ENCODE measurements around the gene SPATS2.
"Not testable (repeated sequence)": the region's sequence is repeated elsewhere in the genome, so short reads cannot be mapped to it uniquely, and the experiment has no call there.

SPATS2 gene

GRCh38 chr12:49367381-49368239 lies at the start of gene SPATS2:
SPATS2 (plus strand) TSS chr12:49367462; CDS start chr12:49461013, 93,551 bp downstream.
- DNase-seq = peak; percentile 62

DNA sequence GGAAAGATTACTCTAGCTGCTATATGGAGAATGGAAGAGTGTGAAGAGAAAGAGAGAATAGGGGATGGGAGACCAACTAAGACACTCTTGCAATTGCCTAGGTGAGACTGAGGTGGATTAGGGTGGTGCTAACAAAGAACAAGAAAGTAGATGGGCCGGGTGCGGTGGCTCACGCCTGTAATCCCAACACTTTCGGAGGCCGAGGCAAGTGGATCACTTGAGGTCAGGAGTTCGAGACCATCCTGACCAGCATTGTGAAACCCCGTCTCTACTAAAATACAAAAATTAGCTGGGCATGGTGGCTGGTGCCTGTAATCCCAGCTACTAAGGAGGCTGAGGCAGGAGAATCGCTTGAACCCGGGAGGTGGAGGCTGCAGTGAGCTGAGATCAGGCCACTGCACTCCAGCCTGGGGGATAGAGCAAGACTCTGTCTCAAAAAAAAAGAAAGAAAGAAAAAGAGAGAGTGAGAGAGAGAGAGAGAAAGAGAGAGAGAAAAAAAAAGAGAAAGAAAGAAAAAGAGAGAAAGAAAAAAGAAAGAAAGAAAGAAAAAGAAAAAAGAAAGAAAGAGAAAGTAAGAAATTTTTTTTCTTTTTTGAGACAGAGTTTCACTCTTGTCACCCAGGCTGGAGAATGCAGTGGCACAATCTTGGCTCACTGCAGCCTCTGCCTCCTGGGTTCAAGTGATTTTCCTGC lies 46.7 kb upstream of the SPATS2 start:
- DNase-seq = not testable (repeated sequence)

- DNase-seq = no peak
Measured at GRCh38 chr12:49322367-49322707, 44.9 kb upstream of the SPATS2 start.

GRCh38 chr12:49322708-49323523 lies 44.3 kb upstream of the SPATS2 start, which contains the start of gene TROAP:
TROAP (plus strand) TSS chr12:49323255; CDS start chr12:49323609, 354 bp downstream.
- peak; percentile 98 for DNase-seq

- no peak for DNase-seq
Measured at GRCh38 chr12:49323524-49324097, 43.7 kb upstream of the SPATS2 start.

DNA sequence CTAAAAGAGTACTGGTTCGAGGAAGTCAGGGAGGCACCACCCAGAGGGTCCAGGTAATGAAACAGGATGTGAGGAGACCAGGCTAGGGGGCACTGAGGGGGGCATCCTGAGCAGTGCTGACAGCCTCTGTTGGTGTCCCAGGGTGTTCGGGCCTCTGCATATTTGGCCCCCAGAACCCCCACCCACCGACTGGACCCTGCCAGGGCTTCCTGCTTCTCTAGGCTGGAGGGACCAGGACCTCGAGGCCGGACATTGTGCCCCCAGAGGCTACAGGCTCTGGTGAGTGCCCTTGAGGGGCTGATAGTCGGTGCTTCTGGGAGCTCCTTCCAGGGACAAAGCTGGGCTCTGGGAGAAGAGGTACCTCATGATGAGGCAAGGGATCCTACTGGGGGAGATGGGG lies 41.7 kb upstream of the SPATS2 start:
- DNase-seq = no peak

DNA sequence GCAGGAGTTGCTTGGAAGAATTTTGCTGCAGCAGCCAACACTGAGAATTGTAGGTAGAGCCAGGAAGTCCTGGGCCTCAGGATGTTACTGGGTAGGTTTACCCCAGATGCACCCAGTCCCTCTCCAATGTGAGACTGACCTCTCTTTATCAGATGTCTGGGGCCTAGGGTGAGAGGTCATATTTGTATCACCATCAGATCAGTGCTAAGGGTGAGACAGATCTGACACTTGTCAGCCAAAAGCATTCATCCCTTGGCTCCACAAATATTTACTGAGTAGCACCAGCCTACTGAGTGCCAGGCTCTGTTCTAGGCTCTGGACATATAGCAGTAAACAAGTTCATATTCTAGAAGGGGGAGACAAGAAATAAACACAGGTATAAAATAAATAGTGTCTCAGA lies 39.9 kb upstream of the SPATS2 start:
- DNase-seq = no peak

GRCh38 chr12:49327887-49328286 lies 39.4 kb upstream of the SPATS2 start:
- DNase-seq = no peak

DNA sequence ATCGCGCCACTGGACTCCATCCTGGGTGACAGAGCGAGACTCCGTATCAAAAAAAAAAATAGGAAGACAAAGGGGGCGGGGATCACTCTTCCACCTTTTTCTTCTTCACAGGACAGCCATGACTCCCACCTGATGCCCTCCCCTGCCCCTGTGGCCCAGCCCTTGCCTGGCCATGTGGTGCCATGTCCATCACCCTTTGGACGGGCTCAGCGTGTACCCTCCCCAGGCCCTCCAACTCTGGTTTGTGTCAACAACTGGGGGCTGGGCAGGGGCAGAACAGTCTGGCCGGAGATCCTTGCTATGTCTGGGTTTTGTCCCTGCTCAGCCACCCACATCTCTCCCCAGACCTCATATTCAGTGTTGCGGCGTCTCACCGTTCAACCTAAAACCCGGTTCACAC lies 38.4 kb upstream of the SPATS2 start:
- DNase-seq = no peak

GRCh38 chr12:49330032-49330619 lies 37.1 kb upstream of the SPATS2 start:
- no peak for DNase-seq

- no peak for DNase-seq
Measured at GRCh38 chr12:49330631-49331379, 36.5 kb upstream of the SPATS2 start.

DNA sequence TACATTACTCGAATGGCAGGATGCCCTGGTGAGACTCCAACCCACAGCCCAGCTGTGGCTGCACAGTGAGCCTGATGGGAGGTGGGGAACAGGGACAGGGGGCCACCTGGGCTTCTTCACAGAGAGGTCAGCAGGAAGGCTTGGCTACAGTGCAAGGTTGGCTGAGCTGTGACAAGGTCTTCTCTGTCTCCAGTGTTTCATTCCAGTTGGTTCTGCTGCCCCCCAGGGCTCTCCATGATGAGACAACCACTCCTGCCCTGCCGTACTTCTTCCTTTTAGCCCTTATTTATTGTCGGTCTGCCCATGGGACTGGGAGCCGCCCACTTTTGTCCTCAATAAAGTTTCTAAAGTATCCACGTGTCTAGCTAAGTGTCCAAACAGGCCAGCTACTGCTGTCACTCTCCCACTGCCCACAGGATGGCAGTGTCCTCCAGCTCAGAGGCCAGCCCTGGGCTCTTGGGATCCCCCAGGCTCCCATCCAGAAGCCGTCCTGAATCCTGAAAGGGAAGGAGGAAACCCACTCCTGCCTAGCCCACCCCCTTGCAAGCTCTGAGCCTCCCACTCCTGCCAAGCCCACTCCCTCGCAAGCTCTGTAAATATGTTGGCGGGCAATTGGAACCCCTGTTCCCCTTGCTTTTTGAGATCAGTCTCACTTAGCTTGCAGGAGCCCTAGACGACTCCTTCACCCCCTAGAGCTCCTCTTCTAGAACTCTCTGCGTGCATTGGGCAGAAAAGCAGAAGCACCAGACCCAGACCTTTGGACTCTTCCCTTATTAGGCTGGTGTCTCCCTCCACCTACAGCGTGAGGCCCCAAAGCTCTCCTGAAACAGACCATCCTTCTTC lies 35.7 kb upstream of the SPATS2 start:
- DNase-seq = peak; percentile 35

GRCh38 chr12:49332441-49332861 lies 34.8 kb upstream of the SPATS2 start:
- DNase-seq = no peak

- DNase-seq = no peak
Measured at GRCh38 chr12:49332891-49333371, 34.3 kb upstream of the SPATS2 start.

GRCh38 chr12:49333778-49334177 lies 33.5 kb upstream of the SPATS2 start:
- not testable (repeated sequence) for DNase-seq

- no peak for DNase-seq
Measured at GRCh38 chr12:49334226-49334625, 33.0 kb upstream of the SPATS2 start.

DNA sequence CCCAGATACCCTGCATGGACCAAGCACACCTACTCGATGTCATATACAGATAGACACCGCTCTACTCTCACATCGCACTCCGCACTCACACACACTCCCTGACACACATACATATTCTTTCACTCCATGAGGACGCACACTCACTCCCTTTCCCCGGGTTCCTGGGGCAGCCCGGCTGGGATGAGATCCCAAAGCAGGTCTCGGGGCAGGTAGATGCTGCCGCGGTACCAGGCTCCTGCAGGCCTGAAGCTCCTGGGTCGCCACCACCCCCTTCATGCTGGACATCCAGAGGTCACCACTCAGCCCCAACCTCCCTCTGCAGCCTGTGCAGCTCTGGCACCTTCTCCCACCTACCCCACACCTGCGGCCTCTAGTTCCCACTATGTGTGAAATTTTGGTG lies 32.6 kb upstream of the SPATS2 start:
- no peak for DNase-seq

DNA sequence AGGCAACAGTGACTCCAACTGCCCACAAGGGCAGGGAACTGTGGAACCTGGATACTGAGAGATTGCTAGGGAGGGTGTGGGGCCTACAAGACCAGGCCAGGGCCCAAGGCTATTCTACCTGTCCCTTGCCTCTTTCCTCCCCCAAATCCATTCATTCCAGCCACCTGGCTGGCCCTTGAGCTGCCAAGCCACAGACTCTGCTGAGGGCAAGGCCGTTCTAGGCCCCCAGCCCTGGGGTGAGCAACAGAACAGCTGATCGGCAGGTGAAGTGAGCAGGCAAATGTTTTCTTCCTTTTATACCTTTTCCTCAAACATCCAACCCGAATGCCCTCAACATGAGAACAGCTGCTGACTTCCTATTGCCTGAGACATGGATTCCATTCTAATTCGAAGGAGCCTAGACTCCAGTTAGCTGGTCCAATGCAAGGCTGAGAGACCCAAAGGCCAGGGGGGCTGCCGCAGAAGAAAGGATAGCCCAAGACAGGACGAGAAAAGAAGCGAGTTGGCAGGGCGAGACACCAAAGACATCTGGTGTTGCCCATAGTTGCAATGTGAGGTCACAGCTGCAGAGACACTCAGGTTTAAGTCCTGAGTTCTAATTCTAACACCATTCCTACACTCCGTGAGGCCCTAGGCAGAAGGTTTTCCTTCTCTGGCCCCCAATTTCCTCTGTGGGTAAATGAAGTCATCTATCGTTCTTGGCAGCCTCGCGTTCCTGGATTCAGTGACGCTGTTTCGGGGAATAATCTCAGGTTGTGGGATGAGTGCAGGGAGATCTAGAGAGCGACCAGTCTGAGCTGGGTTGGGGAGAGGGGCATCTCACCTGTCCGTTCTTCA lies 31.9 kb upstream of the SPATS2 start:
- no peak for DNase-seq

DNA sequence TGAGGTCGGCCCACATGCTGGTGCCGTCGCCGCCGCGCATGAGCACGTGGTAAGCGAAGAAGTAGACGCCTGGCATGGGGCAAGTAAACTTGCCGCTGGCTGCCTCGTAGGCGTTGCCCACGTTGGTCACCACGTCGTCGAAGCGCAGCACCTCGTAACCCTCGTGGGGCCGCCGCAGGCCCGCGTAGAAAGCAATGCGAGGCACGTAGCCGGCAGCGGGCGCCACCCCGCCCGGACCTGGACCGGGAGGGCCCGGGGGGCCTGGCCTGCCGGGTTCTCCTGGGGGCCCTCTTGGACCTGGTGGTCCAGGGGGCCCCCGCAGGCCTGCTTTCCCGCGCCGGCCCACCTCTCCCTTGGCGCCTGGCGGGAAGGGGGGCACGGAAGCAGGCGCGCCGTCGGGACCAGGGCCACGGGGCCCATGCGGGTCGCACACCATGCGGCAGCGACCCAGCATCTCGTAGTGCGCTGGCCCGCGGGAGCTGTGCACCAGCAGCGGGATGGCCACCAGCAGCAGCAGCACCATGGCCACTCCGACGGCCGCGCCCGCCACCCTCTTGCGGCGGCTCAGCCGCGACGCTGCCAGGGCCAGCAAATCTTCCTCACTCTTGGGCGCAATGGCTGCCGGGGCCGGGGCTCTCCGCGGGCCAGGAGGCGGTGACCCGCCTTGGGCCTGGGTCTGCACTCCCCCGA lies 31.2 kb upstream of the SPATS2 start:
- DNase-seq = no peak

Measured in NCI-H2171 treated with DMSO at 0.1 percent for 48 hours (cell line).